GM19463 (cell line): ENCODE measurements around the gene ABCC1.

ENCODE experiments used
- ATAC-seq: cut with Tn5 transposase; IDR thresholded peaks from one replicate; pipeline ENCODE4 v1.9.1; 2021; ENCODE audit warnings: mild to moderate bottlenecking, moderate library complexity; ENCODE audit not compliant: unreplicated experiment

ABCC1 gene

GRCh38 chr16:15988268-15989013, 39.0 kb downstream of the ABCC1 start:
- no peak for ATAC-seq

- ATAC-seq = no peak
Observed at GRCh38 chr16:15990902-15991301, 41.5 kb downstream of the ABCC1 start.

- ATAC-seq = no peak
Observed at GRCh38 chr16:15993128-15993527, 43.7 kb downstream of the ABCC1 start.

GRCh38 chr16:15993541-15993940, 44.1 kb downstream of the ABCC1 start:
- no peak for ATAC-seq

GRCh38 chr16:15993946-15994665, 44.7 kb downstream of the ABCC1 start:
- ATAC-seq = no peak

- ATAC-seq = no peak
Observed at GRCh38 chr16:15996432-15997109, 47.2 kb downstream of the ABCC1 start.

- ATAC-seq = no peak
Observed at GRCh38 chr16:16000685-16001084, 51.3 kb downstream of the ABCC1 start.

GRCh38 chr16:16001596-16002255, 52.3 kb downstream of the ABCC1 start:
- ATAC-seq = no peak

GRCh38 chr16:16003719-16004313, 54.4 kb downstream of the ABCC1 start:
- no peak for ATAC-seq

GRCh38 chr16:16004314-16004749, 54.9 kb downstream of the ABCC1 start:
- ATAC-seq = no peak

GRCh38 chr16:16005721-16006120, 56.3 kb downstream of the ABCC1 start:
- ATAC-seq = no peak

GRCh38 chr16:16006650-16007049, 57.2 kb downstream of the ABCC1 start:
- no peak for ATAC-seq

- ATAC-seq = peak; percentile 75
Observed at GRCh38 chr16:16007743-16008111, 58.3 kb downstream of the ABCC1 start.

- no peak for ATAC-seq
Observed at GRCh38 chr16:16008666-16009065, 59.2 kb downstream of the ABCC1 start.

- no peak for ATAC-seq
Observed at GRCh38 chr16:16009401-16009800, 60.0 kb downstream of the ABCC1 start.

GRCh38 chr16:16010194-16010593, 60.8 kb downstream of the ABCC1 start:
- no peak for ATAC-seq

- ATAC-seq = no peak
Observed at GRCh38 chr16:16012144-16012543, 62.7 kb downstream of the ABCC1 start.

GRCh38 chr16:16013812-16014211, 64.4 kb downstream of the ABCC1 start:
- ATAC-seq = no peak

- ATAC-seq = no peak
Observed at GRCh38 chr16:16014329-16015224, 65.2 kb downstream of the ABCC1 start.

GRCh38 chr16:16015849-16016248, 66.4 kb downstream of the ABCC1 start:
- ATAC-seq = no peak
